WI38 (cell line): ENCODE measurements around the gene ZBTB48.

Experiments
- H3K4me3 ChIP-seq: 2 replicates; pipeline ENCODE4 v1.5.1; 2011; ENCODE audit warnings: low read depth, mild to moderate bottlenecking, control low read depth, low read length
- CTCF ChIP-seq: IDR thresholded peaks from 2 replicates; pipeline ENCODE4 v1.5.1; 2012; ENCODE audit warnings: low read depth, mild to moderate bottlenecking, control low read depth, low read length

The ZBTB48 gene

GRCh38 chr1:6587261-6588005 lies 7.6 kb downstream of the ZBTB48 start:
- no peak for TF ChIP-seq CTCF
- no peak overlapping the region for H3K4me3 ChIP-seq

DNA sequence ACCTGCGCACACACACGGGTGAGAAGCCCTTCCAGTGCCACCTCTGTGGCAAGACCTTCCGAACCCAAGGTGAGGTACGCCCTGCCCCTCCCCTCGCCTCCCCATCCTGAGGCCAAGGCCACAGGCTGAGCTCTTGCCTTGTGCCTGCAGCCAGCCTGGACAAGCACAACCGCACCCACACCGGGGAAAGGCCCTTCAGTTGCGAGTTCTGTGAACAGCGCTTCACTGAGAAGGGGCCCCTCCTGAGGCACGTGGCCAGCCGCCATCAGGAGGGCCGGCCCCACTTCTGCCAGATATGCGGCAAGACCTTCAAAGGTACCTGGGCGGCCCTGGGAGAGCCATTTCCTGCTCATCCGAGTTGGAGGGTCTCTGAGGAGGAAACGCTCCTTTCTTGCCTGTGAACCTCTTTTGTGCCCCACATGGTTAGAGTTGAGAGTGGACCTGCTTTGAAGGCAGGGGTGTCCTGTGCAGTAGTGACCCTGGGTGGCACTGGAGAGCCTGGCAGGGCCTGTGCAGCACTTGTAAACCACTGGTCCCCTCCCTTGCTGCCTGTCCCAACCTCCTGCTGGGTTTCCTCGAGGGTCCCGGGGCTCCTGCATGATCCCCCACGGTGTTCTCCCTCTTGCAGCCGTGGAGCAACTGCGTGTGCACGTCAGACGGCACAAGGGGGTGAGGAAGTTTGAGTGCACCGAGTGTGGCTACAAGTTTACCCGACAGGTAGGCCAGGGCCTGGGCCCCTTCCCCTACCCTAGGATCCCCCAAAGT lies 8.5 kb downstream of the ZBTB48 start:
- no peak for TF ChIP-seq CTCF
- no peak overlapping the region for H3K4me3 ChIP-seq

DNA sequence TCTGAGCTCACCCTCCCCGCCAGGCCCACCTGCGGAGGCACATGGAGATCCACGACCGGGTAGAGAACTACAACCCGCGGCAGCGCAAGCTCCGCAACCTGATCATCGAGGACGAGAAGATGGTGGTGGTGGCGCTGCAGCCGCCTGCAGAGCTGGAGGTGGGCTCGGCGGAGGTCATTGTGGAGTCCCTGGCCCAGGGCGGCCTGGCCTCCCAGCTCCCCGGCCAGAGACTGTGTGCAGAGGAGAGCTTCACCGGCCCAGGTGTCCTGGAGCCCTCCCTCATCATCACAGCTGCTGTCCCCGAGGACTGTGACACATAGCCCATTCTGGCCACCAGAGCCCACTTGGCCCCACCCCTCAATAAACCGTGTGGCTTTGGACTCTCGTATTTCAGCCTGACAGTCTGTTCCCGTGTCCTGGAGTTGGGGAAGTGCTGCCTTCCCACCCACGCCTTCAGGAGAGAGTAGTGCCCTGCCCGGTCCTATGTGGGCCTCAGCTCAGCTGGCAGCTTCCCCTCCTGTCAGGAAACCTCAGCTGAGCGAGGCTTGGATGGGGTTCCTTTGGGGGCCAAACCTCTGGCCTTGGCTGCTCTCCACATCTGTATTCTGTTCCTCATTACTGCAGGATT lies 9.2 kb downstream of the ZBTB48 start:
- no peak for TF ChIP-seq CTCF
- no peak overlapping the region for H3K4me3 ChIP-seq

GRCh38 chr1:6590046-6590445 lies 10.3 kb downstream of the ZBTB48 start:
- no peak overlapping the region for H3K4me3 ChIP-seq
- TF ChIP-seq CTCF: no peak

GRCh38 chr1:6591222-6591621 lies 11.4 kb downstream of the ZBTB48 start:
- no peak overlapping the region for H3K4me3 ChIP-seq
- TF ChIP-seq CTCF: no peak

GRCh38 chr1:6591644-6592043 lies 11.8 kb downstream of the ZBTB48 start:
- H3K4me3 ChIP-seq: no peak overlapping the region
- TF ChIP-seq CTCF: no peak

DNA sequence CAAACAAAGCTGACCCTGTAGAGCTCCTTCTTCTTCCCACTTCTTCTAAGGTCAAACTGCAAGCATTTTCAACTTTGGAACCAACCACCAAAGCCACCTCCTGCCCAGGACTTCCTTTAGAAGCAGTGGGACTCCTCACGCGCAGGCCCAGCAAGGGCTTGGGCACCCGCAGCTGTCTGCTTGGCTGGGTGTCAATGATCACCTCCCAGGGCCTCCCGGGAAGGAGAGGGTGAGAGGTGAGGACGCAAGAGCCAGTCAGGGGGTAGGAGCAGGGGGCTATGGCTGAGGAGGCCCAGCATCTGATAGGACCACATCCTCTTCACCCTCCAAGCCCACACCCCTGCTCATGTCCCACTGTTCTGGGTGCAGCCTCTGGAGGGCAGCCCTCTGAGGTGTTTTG lies 12.6 kb downstream of the ZBTB48 start:
- no peak overlapping the region for H3K4me3 ChIP-seq
- TF ChIP-seq CTCF: no peak
